Tibial nerve (tissue), 4 donors: Measurements from ENCODE around the gene ACTR1B. TPM values are rescaled to one million over a fixed set of nuclear protein-coding genes. Genes with fewer than 3 reads are reported as not detected.

Experiments
- DNase-seq, 2 donors: peaks; one replicate each; pipeline ENCODE4 v3.0.0-alpha.2; 2019; ENCODE audit warnings: low spot score in 2 of 2
- H3K27ac ChIP-seq, 4 donors: fragments of 200-600 bp; sonication (generic) in 3 of 4; one replicate each; pipeline ENCODE4 v1.5.1; 2017 to 2019; ENCODE audit warnings: mild to moderate bottlenecking in 1 of 4
- H3K27me3 ChIP-seq, 2 donors: fragments of 200-600 bp; sonication (generic) in 1 of 2; one replicate each; pipeline versions ENCODE4 v1.5.1 to v1.6.0; 2017 to 2019
- H3K36me3 ChIP-seq, 3 donors: fragments of 200-600 bp; sonication (generic); one replicate each; pipeline ENCODE4 v1.5.1; 2018 to 2019
- H3K4me1 ChIP-seq, 4 donors: fragments of 200-600 bp; sonication (generic) in 3 of 4; one replicate each; pipeline ENCODE4 v1.5.1; 2017 to 2019
- H3K4me3 ChIP-seq, 4 donors: fragments of 200-600 bp; sonication (generic) in 3 of 4; one replicate each; pipeline ENCODE4 v1.5.1; 2017 to 2019; ENCODE audit warnings: mild to moderate bottlenecking in 1 of 4, moderate library complexity in 1 of 4
- H3K9me3 ChIP-seq, 4 donors: fragments of 200-600 bp; sonication (generic) in 3 of 4; one replicate each; pipeline ENCODE4 v1.5.1; 2017 to 2019
- CTCF ChIP-seq, 5 experiments: fragments of 200-600 bp in 3 of 5; fragments of 450-650 bp in 2 of 5; sonication (generic) in 3 of 5; IDR thresholded peaks; one replicate each; pipeline ENCODE4 v1.5.1; 2016 to 2019; ENCODE audit warnings: antibody characterized with exemption in 5 of 5, mild to moderate bottlenecking in 3 of 5, moderate library complexity in 2 of 5
- EP300 ChIP-seq, 2 donors: sonication (generic); formaldehyde crosslinking; IDR thresholded peaks; one replicate each; pipeline ENCODE4 v1.6.1; 2017; ENCODE audit warnings: antibody characterized with exemption in 2 of 2, mild to moderate bottlenecking in 1 of 2
- POLR2A ChIP-seq, 2 donors: fragments of 450-650 bp; IDR thresholded peaks; one replicate each; pipeline ENCODE4 v1.6.1; 2017; ENCODE audit warnings: antibody characterized with exemption in 2 of 2, mild to moderate bottlenecking in 2 of 2, moderate library complexity in 2 of 2
- WGBS, 2 donors: methylation state at CpG; one replicate each; pipeline ENCODE4 v1.1.5; 2018; 5-methylcytosine and 5-hydroxymethylcytosine counted together
- total RNA-seq, 4 donors: library from RNA; depleted of rRNA; stranded (reverse); fragments of >200 nt; gene quantifications; one replicate each; pipeline ENCODE4 v1.1.0, GENCODE V29; 2016

The ACTR1B gene
- total RNA-seq, 4 donors from 2014 or later = 65.1 to 109 (median 85.5) TPM

DNA sequence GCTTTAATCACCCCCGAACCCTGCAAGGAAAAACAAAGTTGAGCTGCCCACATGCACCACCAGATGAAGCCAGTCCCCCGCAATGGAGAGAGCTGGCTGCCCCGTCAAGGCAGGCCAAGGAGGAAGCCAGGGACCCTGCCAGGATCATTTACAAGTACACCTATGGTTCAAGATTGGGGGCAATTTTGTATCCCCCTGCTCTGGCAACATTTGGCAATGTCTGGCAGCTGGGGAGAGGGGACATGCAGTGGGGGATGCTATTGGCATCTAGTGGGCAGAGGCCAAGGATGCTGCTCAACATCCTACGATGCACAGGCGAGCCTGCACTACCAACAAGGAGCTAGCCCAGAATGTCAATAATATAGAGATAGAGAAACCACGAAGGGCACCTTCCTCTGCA is 1.9 kb downstream of the ACTR1B start:
- Histone ChIP-seq H3K4me1 (peaks cover 0 to 41% (median 15%) of the 10 kb centered on the region in 4 donors), H3K27ac (peak overlapping the region; percentile 18 to 99 (median 80)), H3K27me3 (no peaks in the 10 kb centered on the region), H3K36me3 (peaks cover 0 to 39% (median 9%) of the 10 kb centered on the region in 3 donors), H3K4me3 (peak overlapping the region in 2 of 4 donors; percentile 81 to 97), H3K9me3 (no peaks in the 10 kb centered on the region)
- TF ChIP-seq POLR2A (IDR thresholded peaks at IDR 0.05) (no peak), EP300 (IDR thresholded peaks at IDR 0.05) (no peak), CTCF (IDR thresholded peaks at IDR 0.05) (no peak)
- WGBS, 2 donors = 71 to 83% methylated on average over 6 of the region's 6 CpGs
- DNase-seq = no peak

DNA sequence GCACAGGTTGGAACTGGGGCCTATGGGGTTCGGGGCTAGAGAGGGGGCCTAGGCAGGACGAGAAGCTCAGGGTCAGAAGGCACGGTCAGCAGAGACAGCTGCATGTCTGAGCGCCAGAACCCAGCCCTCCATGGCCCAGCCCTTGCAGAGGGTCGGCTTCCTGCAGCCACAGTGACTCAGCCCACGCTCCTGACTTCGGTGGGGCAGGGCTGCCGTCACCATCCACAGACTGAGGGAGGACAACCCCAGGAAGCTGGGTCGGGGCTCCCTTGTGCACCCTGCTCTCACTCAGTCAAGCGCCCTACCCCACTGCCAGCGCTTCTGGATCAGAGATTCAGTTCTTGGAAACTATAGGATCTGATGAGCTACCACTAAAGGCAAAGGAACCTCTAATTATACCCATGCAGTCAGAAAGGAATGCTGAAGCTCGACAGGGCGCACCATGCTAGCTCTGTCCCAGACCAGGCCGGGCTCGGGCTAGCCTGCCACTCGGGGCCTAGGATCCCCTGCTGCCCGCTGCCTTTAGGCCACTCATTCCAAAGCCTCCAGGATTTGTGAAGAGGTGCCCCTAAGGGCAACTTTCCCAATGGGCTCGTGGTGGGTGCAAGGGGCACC is 3.0 kb downstream of the ACTR1B start:
- Histone ChIP-seq H3K27ac (peak overlapping the region in 2 of 4 donors; percentile 26 to 99), H3K27me3 (no peaks in the 10 kb centered on the region), H3K9me3 (no peaks in the 10 kb centered on the region), H3K4me3 (no peak overlapping the region), H3K4me1 (peaks cover 0 to 41% (median 15%) of the 10 kb centered on the region in 4 donors), H3K36me3 (peaks cover 0 to 50% (median 9%) of the 10 kb centered on the region in 3 donors)
- no peak for TF ChIP-seq CTCF (IDR thresholded peaks at IDR 0.05)
- TF ChIP-seq EP300 (IDR thresholded peaks at IDR 0.05) = no peak
- no peak for TF ChIP-seq POLR2A (IDR thresholded peaks at IDR 0.05)
- WGBS, 2 donors = 70 to 81% methylated on average over 12 to 16 of the region's 18 CpGs
- no peak for DNase-seq

DNA sequence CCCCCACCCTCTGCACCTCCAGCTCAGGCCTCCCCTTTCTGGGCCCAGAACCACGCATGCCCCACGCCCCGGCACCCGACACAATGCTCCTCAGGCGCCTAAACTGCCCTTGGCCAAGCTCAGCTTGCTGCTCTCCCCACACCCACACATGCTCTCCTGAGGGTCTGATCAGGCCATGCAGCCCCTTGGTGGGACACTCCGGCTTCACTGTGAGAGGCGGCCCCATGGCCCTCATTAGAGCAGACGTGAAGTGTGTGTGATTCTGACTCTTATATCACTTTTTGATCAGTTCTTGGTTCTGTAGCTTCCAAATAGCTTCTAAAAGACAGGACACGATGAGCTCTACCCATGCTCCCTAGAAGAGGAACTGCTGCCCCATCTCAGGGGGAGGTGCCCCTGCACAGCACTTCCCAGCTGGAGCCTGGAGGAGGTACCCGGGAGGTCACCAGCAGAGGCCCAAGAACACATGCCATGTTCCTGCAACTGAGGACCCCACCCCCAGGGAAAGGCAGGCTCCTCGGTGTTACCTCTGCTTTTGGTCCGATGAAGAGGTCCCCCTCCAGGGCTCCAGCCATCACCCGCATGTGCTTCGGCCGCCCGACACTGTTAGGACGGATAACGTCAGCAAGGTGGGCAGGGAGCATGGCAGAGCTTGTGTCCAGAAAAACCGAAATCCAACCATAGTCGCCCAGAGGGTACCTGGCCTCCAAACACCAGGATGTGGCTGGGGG is 3.6 kb downstream of the ACTR1B start:
- DNase-seq = no peak
- WGBS, 2 donors = 93 to 94% methylated on average over 19 to 20 of the region's 20 CpGs
- H3K27ac ChIP-seq = peak overlapping the region in 2 of 4 donors; percentile 26 to 99
- H3K36me3 ChIP-seq = peaks cover 0 to 57% (median 9%) of the 10 kb centered on the region in 3 donors
- no peaks in the 10 kb centered on the region for H3K27me3 ChIP-seq
- no peak overlapping the region for H3K4me3 ChIP-seq
- H3K9me3 ChIP-seq = no peaks in the 10 kb centered on the region
- TF ChIP-seq EP300 (IDR thresholded peaks at IDR 0.05) = no peak
- no peak for TF ChIP-seq POLR2A (IDR thresholded peaks at IDR 0.05)
- no peak for TF ChIP-seq CTCF (IDR thresholded peaks at IDR 0.05)
- H3K4me1 ChIP-seq = peaks cover 0 to 38% (median 15%) of the 10 kb centered on the region in 4 donors

- H3K4me1 ChIP-seq = peaks cover 0 to 31% (median 15%) of the 10 kb centered on the region in 4 donors
- no peak overlapping the region for H3K27ac ChIP-seq
- no peak for DNase-seq
- no peaks in the 10 kb centered on the region for H3K27me3 ChIP-seq
- H3K36me3 ChIP-seq = peaks cover 0 to 64% (median 9%) of the 10 kb centered on the region in 3 donors
- WGBS, 2 donors = 88 to 90% methylated on average over 21 to 28 of the region's 29 CpGs
- H3K4me3 ChIP-seq = no peak overlapping the region
- peaks cover 0 to 5% (median 0%) of the 10 kb centered on the region in 4 donors for H3K9me3 ChIP-seq
- no peak for TF ChIP-seq POLR2A (IDR thresholded peaks at IDR 0.05)
- TF ChIP-seq EP300 (IDR thresholded peaks at IDR 0.05) = no peak
- no peak for TF ChIP-seq CTCF (IDR thresholded peaks at IDR 0.05)
Measured at GRCh38 chr2:97659256-97660043, 4.4 kb downstream of the ACTR1B start.
